GM12878 (cell line): ENCODE results near the gene SNRPD2. TPM values are rescaled to one million over a fixed set of nuclear protein-coding genes. Genes with fewer than 3 reads are reported as not detected.

Source experiments
- BCLAF1 ChIP-seq: fragments of 450-650 bp; IDR thresholded peaks from 2 replicates; pipeline ENCODE4 v1.6.1; 2017; ENCODE audit warnings: antibody characterized with exemption, mild to moderate bottlenecking, moderate library complexity
- CBFB ChIP-seq: IDR thresholded peaks from 2 replicates; pipeline ENCODE4 v1.6.1; 2016; ENCODE audit warnings: antibody characterized with exemption, low read depth
- ESRRA ChIP-seq: IDR thresholded peaks from 2 replicates; pipeline ENCODE4 v1.6.1; 2012; ENCODE audit warnings: mild to moderate bottlenecking, low read length, improper control_type of control experiment
- ETV6 ChIP-seq, 2 experiments: fragments of 450-650 bp in 1 of 2; IDR thresholded peaks in 1 of 2; conservative IDR thresholded peaks in 1 of 2; 2 replicates each; pipeline ENCODE4 v1.6.1; 2014; ENCODE audit warnings: antibody characterized with exemption in 1 of 2, borderline replicate concordance in 1 of 2, low read depth in 1 of 2, mild to moderate bottlenecking in 1 of 2, moderate library complexity in 1 of 2
- GABPA ChIP-seq: IDR thresholded peaks from 2 replicates; pipeline ENCODE4 v1.6.1; 2014; ENCODE audit warnings: antibody characterized with exemption, low read depth, mild to moderate bottlenecking, inconsistent platforms
- LARP7 ChIP-seq: fragments of 450-650 bp; IDR thresholded peaks from 2 replicates; pipeline ENCODE4 v1.6.1; 2017; ENCODE audit warnings: mild to moderate bottlenecking
- MLLT1 ChIP-seq: fragments of 450-650 bp; IDR thresholded peaks from 2 replicates; pipeline ENCODE4 v1.6.1; 2016; ENCODE audit warnings: mild to moderate bottlenecking
- MXI1 ChIP-seq: fragments of 150-350 bp; IDR thresholded peaks from 2 replicates; pipeline ENCODE4 v1.6.1; 2011; ENCODE audit warnings: low read depth, mild to moderate bottlenecking, inconsistent platforms, low read length, improper control_type of control experiment
- MYB ChIP-seq: fragments of 150-350 bp; IDR thresholded peaks from 2 replicates; pipeline ENCODE4 v1.6.1; 2014; ENCODE audit warnings: mild to moderate bottlenecking, low read depth, low read length, borderline replicate concordance
- RAD21 ChIP-seq: IDR thresholded peaks from 2 replicates; pipeline ENCODE4 v1.6.1; 2011; ENCODE audit warnings: mild to moderate bottlenecking, low read depth, low read length, moderate library complexity; ENCODE audit not compliant: insufficient read depth
- TBL1XR1 ChIP-seq: IDR thresholded peaks from 2 replicates; pipeline ENCODE4 v1.6.1; 2012; ENCODE audit warnings: low read depth, low read length, improper control_type of control experiment
- TCF7 ChIP-seq: IDR thresholded peaks from 2 replicates; pipeline ENCODE4 v1.6.1; 2014; ENCODE audit warnings: antibody characterized with exemption, borderline replicate concordance
- ZBTB40 ChIP-seq: fragments of 450-650 bp; IDR thresholded peaks from 2 replicates; pipeline ENCODE4 v1.6.1; 2016; ENCODE audit warnings: mild to moderate bottlenecking, moderate library complexity, borderline replicate concordance
- polyA plus RNA-seq, 11 experiments: library from polyadenylated mRNA; depleted of rRNA in 4 of 11; unstranded in 6 of 11; stranded (reverse) in 5 of 11; fragments of >200 nt; fragmentation: Nextera tagmentation in 4 of 11; fragmentation: Illumina TruSeq in 1 of 11; extraction: Ambion mirVana in 4 of 11; extraction: Trizol in 1 of 11; gene quantifications; 1 replicate in 1 of 11; 2 replicates in 10 of 11; pipeline versions ENCODE4 v1.2.1 to v1.2.3, GENCODE V29; 2011 to 2016; ENCODE audit warnings: inconsistent platforms in 2 of 11, missing spikeins in 2 of 11, low read depth in 1 of 11
- total RNA-seq, 4 experiments: library from RNA; depleted of rRNA in 3 of 4; stranded (reverse); fragments of >200 nt in 3 of 4; fragmentation: Illumina TruSeq in 1 of 4; extraction: Trizol in 1 of 4; gene quantifications; 2 replicates each; pipeline versions ENCODE4 v1.2.1 to v1.2.3, GENCODE V29; 2013 to 2021
- TF ChIP-seq, protein P1 (sequence below): fragments of 450-650 bp; IDR thresholded peaks from 2 replicates; pipeline ENCODE4 v1.6.1; 2018; ENCODE audit warnings: mild to moderate bottlenecking, low read depth, moderate library complexity; ENCODE audit not compliant: partially characterized antibody
- TF ChIP-seq, protein P2 (sequence below): IDR thresholded peaks from 2 replicates; pipeline ENCODE4 v1.6.1; 2011; ENCODE audit warnings: low read depth, low read length, improper control_type of control experiment, borderline replicate concordance

SNRPD2 gene
- total and polyA plus RNA-seq, 10 of the 15 experiments (the other 5 are each of a cell fraction or from before 2014, with no cell fraction given): 526 to 3,621 (median 951) TPM

DNA sequence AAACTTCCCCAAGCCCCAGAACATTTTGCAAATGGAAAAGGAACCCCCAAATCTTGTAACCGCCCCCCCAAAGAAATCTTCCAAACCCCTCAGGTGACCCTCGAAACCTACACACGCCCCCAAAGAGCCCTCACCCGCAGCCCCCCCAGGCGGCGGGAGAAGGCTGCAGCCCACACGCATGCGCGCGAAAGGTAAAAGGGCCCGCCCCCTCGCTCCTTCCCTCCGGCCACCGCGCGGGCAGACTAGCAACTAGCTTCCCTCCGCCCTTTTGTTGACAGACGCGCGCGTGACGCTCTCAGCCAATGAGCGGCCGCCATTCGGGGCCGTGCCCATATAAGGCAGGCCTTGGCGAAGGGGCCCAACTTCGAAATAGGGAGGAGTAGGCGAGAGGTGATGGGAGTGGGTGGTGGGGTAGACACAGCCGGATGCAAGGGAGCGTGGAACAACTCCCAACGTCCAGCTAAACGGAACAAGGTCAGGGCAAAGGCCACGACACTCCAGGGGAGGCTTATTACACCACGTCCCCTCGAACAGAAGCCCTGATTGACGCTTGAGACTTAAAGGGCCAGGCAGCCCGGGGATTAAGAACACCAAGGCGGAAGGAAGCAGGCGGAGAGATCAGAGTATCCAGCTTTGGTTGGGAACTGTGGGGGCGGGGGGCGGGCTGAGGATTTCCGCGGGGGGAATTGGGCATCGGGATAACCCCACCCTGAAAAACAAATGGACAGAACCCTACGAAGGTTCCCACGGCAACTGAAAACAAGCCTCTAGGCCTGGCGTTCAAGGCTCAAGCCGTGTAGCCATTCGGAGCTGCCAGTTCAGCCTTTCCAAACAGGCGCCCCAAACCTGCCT, 25.6 kb upstream of the SNRPD2 start (continued):
- TF ChIP-seq BCLAF1 (no peak), GABPA (no peak), RAD21 (no peak), ETV6 (conservative IDR thresholded peaks at IDR 0.05 in 1 of 2, IDR thresholded peaks at IDR 0.05 in 1 of 2; ENCODE audit: borderline replicate concordance in 1 of 2, low read depth in 1 of 2) (no peak), MLLT1 (no peak), ESRRA (0 out of 2 replicates have a peak, but pooled peaks have one; percentile 63), CBFB (peak; percentile 13; the same call in 1 of the 2 replicates), MYB (no peak), TCF7 (no peak), TBL1XR1 (peak; percentile 84), ZBTB40 (no peak; the same call in 1 of the 2 replicates), LARP7 (peak; percentile 11; the same call in 1 of the 2 replicates), MXI1 (peak; percentile 26; the same call in 1 of the 2 replicates)
- TF ChIP-seq, protein P1, sequence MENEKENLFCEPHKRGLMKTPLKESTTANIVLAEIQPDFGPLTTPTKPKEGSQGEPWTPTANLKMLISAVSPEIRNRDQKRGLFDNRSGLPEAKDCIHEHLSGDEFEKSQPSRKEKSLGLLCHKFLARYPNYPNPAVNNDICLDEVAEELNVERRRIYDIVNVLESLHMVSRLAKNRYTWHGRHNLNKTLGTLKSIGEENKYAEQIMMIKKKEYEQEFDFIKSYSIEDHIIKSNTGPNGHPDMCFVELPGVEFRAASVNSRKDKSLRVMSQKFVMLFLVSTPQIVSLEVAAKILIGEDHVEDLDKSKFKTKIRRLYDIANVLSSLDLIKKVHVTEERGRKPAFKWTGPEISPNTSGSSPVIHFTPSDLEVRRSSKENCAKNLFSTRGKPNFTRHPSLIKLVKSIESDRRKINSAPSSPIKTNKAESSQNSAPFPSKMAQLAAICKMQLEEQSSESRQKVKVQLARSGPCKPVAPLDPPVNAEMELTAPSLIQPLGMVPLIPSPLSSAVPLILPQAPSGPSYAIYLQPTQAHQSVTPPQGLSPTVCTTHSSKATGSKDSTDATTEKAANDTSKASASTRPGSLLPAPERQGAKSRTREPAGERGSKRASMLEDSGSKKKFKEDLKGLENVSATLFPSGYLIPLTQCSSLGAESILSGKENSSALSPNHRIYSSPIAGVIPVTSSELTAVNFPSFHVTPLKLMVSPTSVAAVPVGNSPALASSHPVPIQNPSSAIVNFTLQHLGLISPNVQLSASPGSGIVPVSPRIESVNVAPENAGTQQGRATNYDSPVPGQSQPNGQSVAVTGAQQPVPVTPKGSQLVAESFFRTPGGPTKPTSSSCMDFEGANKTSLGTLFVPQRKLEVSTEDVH: no peak
- TF ChIP-seq, protein P2, sequence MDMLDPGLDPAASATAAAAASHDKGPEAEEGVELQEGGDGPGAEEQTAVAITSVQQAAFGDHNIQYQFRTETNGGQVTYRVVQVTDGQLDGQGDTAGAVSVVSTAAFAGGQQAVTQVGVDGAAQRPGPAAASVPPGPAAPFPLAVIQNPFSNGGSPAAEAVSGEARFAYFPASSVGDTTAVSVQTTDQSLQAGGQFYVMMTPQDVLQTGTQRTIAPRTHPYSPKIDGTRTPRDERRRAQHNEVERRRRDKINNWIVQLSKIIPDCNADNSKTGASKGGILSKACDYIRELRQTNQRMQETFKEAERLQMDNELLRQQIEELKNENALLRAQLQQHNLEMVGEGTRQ: peak; percentile 88
